PC-9 (cell line): ENCODE measurements around the gene RPL26.

Source experiments
- EZH2 ChIP-seq: fragments of 200-600 bp; sonication (generic); IDR thresholded peaks from 2 replicates; pipeline ENCODE4 v1.8.0; 2017; ENCODE audit warnings: antibody characterized with exemption, low read depth
- TF ChIP-seq, protein P1 (sequence below): fragments of 200-600 bp; sonication (generic); conservative IDR thresholded peaks from 2 replicates; pipeline ENCODE4 v1.6.1; 2017; ENCODE audit warnings: mixed run types, antibody characterized with exemption, mild to moderate bottlenecking, moderate library complexity

DNA sequence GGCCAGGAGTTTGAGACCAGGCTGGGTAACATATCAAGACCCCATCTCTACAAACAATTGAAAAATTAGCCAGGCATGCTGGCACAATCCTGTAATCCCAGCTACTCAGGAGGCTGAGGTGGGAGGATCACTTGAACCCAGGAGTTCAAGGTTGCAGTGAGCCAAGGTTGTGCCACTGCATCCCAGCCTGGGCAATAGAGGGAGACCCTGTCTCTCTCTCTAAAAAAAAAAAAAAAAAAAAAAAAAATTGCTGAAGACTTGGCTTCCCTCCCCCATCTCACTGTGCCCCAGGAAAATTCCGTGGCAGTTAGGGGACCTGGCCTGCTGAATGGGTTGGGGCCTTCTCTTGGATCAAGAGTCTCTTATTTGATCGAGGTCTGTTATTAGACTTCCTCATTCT, 43.5 kb downstream of the RPL26 start, which contains the start of gene ODF4:
- TF ChIP-seq, protein P1, sequence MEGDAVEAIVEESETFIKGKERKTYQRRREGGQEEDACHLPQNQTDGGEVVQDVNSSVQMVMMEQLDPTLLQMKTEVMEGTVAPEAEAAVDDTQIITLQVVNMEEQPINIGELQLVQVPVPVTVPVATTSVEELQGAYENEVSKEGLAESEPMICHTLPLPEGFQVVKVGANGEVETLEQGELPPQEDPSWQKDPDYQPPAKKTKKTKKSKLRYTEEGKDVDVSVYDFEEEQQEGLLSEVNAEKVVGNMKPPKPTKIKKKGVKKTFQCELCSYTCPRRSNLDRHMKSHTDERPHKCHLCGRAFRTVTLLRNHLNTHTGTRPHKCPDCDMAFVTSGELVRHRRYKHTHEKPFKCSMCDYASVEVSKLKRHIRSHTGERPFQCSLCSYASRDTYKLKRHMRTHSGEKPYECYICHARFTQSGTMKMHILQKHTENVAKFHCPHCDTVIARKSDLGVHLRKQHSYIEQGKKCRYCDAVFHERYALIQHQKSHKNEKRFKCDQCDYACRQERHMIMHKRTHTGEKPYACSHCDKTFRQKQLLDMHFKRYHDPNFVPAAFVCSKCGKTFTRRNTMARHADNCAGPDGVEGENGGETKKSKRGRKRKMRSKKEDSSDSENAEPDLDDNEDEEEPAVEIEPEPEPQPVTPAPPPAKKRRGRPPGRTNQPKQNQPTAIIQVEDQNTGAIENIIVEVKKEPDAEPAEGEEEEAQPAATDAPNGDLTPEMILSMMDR: no peak
- TF ChIP-seq EZH2: no peak
